Kidney capillary endothelial cell (primary cell): ENCODE results near the gene PPHLN1.

Experiments
- DNase-seq: peaks from one replicate; pipeline ENCODE4 v3.0.0-alpha.2; 2018; ENCODE audit warnings: low spot score

Gene PPHLN1

DNA sequence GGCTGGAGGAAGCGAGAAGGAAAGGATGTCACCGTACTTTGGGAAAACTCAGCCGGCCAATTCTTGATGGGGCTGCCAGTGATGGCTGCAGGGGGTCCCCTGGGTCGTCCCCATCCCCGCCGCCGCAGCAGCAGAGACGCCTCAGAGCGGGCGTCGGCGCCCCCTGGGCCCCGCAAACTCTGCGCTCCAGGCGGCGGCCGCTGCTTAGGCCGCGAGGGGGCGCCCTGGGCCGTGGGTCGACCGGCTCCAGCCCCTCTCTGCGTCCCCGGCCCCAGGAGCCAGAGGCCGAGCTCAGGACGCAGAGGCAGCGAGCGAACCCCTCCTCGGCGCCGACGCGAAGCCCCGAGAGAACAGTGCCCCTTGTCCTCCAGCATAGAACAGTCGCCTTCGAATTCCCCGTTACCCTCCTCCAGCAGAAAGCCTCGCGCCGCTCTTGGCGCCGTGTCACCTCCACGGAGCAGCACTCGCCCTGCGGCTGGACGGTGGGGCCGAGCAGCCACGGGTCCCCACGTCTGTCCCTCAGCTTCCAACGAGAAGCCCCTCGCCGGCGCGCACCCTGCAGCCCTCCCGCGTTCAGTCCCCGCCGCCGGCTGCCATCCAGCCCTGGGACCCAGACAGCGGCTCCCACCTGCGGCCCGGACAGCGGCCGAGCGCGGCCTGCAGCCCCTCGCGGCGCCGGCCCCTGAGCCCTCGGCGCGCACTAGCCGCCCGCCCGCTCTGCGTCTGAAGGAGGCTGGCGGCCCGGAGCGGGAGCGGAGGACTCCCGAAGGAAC, 157.0 kb downstream of the PPHLN1 start:
- DNase-seq, result peak; percentile 59

DNA sequence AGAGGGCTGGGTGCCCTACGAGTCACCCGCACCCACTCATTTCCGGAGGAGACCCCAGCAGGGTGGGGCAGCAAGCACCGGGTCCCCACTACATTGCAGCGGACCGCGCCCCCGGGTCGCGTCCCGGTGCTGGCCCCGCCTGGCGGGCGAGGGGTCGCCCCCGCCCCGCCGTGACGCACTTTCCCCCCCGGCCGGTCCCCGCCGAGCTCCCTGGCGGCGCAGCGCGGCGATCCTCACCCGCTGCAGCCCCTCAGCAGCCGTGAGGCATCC, 157.5 kb downstream of the PPHLN1 start:
- no peak for DNase-seq

DNA sequence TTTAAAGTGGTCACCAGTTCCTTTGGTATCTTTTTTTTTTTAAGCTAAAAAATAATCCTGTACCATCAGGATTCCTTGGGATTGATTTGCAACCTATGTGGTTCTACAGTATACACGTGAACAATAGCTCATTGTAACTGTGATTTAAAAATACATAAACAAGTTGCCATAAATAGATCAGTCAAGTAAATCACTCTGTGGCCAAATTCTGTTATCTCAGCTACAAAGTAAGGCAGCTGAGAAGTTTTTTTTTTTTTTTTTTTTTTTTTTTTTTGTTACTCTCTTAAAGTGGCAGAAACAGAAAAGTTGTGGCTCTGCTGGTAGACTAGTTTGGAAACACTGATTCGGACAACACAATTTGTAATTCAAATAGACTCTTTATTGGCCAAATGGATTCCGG, 159.0 kb downstream of the PPHLN1 start:
- DNase-seq, result no peak

DNA sequence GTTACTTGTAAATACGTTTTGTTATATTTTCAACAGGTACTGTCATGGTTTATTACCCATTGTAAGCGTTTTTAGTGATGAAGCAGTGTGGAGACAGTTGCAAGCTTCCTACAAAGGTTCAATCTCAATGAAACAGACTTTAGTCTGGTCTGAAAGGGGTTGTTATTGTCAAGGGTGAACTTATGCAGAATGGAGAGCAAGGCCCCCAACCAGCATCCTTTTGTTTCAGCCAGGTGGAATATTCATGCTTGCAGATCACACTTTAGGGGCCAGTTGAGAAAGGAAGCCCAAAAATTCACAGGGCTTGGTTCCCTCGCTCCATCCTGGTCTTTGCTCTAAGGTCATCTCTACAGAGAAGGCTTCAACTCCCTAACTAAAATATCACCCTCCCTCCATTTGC, 159.9 kb downstream of the PPHLN1 start:
- no peak for DNase-seq

DNA sequence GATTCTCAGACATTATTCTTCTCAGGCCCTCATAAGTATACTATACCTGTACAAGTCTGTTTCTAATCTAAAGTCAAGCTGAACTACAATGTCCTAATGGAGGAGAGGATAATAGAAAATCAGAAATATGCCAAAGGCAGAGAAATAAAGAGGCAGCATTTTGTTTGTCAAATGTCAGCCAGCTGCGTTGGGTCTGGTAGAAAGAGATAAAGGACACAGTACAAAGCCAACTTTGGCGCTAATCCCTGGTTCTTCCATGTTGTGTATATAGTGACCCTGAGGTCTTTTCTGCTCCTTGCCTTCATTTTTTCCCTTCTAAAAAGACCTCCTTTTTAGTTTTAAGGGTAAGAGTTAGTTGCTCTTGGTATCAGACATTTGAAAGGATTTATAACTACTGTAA, 160.4 kb downstream of the PPHLN1 start:
- no peak for DNase-seq

DNA sequence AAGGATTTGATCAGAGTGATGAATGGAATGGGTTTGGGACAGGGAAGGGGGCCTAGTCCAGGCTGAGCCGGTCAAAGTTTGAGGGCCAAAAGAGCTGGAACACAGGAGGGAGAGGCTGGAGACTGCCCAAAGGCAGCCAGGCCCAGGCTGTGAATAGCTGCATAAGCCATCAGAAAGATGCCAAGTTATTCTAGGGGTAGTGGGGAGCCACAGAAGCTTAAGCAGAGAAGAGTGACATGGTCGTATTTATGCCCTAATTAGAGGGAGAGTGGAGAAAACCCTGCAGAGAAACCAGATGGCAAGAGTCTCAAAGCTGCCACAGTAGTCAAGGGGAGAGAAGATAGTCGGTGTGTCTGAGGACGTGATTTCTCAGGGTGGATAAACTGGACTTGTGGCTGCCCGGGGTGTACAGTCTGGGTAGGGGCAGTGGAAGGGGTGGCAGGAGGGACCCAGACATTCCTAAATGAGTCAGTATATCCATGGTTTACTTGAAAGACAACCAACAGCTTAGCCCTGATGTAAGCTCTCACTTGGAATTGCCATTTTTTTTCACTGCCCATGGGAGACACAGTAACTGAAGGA, 164.4 kb downstream of the PPHLN1 start:
- DNase-seq, result no peak
